Prostate gland (tissue), 2 donors: ENCODE measurements around the gene GAP43. TPM values are rescaled to one million over a fixed set of nuclear protein-coding genes. Genes with fewer than 3 reads are reported as not detected.

Experiments
- DNase-seq: peaks from one replicate; pipeline ENCODE4 v3.0.0-alpha.2; 2019; ENCODE audit warnings: low spot score
- H3K27ac ChIP-seq, 2 donors: fragments of 200-600 bp; sonication (generic); 2 replicates each; pipeline ENCODE4 v1.5.1; 2017 to 2019
- H3K27me3 ChIP-seq: fragments of 200-600 bp; sonication (generic); replicated peaks from 2 replicates; pipeline ENCODE4 v1.5.1; 2019; ENCODE audit not compliant: insufficient read depth
- H3K36me3 ChIP-seq, 2 donors: fragments of 200-600 bp; sonication (generic); 1 replicate in 1 of 2; 2 replicates in 1 of 2; pipeline versions ENCODE4 v1.5.1 to v1.8.1; 2017 to 2019
- H3K4me1 ChIP-seq: fragments of 200-600 bp; sonication (generic); replicated peaks from 2 replicates; pipeline ENCODE4 v1.5.1; 2019
- H3K4me3 ChIP-seq, 2 donors: fragments of 200-600 bp; sonication (generic); 2 replicates each; pipeline ENCODE4 v1.5.1; 2017 to 2019
- H3K9me3 ChIP-seq: fragments of 200-600 bp; sonication (generic); 2 replicates; pipeline ENCODE4 v1.5.1; 2017
- CTCF ChIP-seq, 4 experiments: fragments of 200-600 bp in 2 of 4; fragments of 450-650 bp in 2 of 4; sonication (generic) in 2 of 4; IDR thresholded peaks; 1 replicate in 3 of 4; 2 replicates in 1 of 4; pipeline ENCODE4 v1.5.1; 2016 to 2019; ENCODE audit warnings: antibody characterized with exemption in 4 of 4, mild to moderate bottlenecking in 2 of 4, moderate library complexity in 2 of 4
- POLR2A ChIP-seq: fragments of 450-650 bp; IDR thresholded peaks from one replicate; pipeline ENCODE4 v1.6.1; 2016; ENCODE audit warnings: antibody characterized with exemption, mild to moderate bottlenecking
- POLR2AphosphoS5 ChIP-seq: sonication (generic); formaldehyde crosslinking; IDR thresholded peaks from one replicate; pipeline ENCODE4 v1.6.1; 2017; ENCODE audit warnings: antibody characterized with exemption
- WGBS: methylation state at CpG from one replicate; pipeline ENCODE4 v1.1.5; 2018; 5-methylcytosine and 5-hydroxymethylcytosine counted together
- intact Hi-C: fragments of 100-400 bp; cut with DNase I; formaldehyde crosslinking; loops from one replicate; pipeline ENCODE4 v1.14.2; 2022
- total RNA-seq, 2 donors: library from RNA; depleted of rRNA; stranded (reverse); fragments of >200 nt; gene quantifications; one replicate each; pipeline ENCODE4 v1.1.0, GENCODE V29; 2016

GAP43 gene
- total RNA-seq, 2 donors from 2014 or later, result 0.74 TPM; not detected in 1

GRCh38 chr3:115652738-115653137, 29.4 kb downstream of the GAP43 start:
- TF ChIP-seq CTCF (IDR thresholded peaks at IDR 0.05) (no peak), POLR2AphosphoS5 (no peak)
- intact Hi-C loops, result no loop called here

GRCh38 chr3:115655761-115656282, 32.5 kb downstream of the GAP43 start:
- Histone ChIP-seq H3K36me3 (no peaks in the 10 kb centered on the region), H3K4me1 (no peaks in the 10 kb centered on the region), H3K27me3 (no peaks in the 10 kb centered on the region), H3K4me3 (no peak overlapping the region), H3K9me3 (no peaks in the 10 kb centered on the region), H3K27ac (no peak overlapping the region)
- intact Hi-C loops, result no loop called here
- WGBS, result 95% methylated on average over 2 of the region's 2 CpGs
- TF ChIP-seq POLR2A (no peak), POLR2AphosphoS5 (no peak), CTCF (IDR thresholded peaks at IDR 0.05) (no peak)
- no peak for DNase-seq

More at GRCh38 chr3:115652738-115653137, 29.4 kb downstream of the GAP43 start:
- Histone ChIP-seq H3K36me3 (no peaks in the 10 kb centered on the region), H3K4me3 (no peak overlapping the region), H3K4me1 (no peaks in the 10 kb centered on the region), H3K9me3 (no peaks in the 10 kb centered on the region), H3K27me3 (no peaks in the 10 kb centered on the region), H3K27ac (no peak overlapping the region)
- 79% methylated on average over 2 of the region's 2 CpGs for WGBS
- DNase-seq, result no peak

GRCh38 chr3:115657168-115657567, 33.9 kb downstream of the GAP43 start:
- no peaks in the 10 kb centered on the region for H3K27me3 ChIP-seq
- intact Hi-C loops, result no loop called here

GRCh38 chr3:115658032-115658336, 34.7 kb downstream of the GAP43 start:
- Histone ChIP-seq H3K27ac (peak overlapping the region; percentile 81 to 86), H3K27me3 (no peaks in the 10 kb centered on the region), H3K9me3 (no peaks in the 10 kb centered on the region), H3K4me3 (peak overlapping the region; percentile 57 to 65), H3K36me3 (no peaks in the 10 kb centered on the region), H3K4me1 (no peaks in the 10 kb centered on the region)
- intact Hi-C loops, result no loop called here
- WGBS, result 5% methylated on average over 3 of the region's 3 CpGs
- TF ChIP-seq POLR2A (no peak), POLR2AphosphoS5 (no peak), CTCF (IDR thresholded peaks at IDR 0.05) (no peak)
- DNase-seq, result no peak

More at GRCh38 chr3:115657168-115657567, 33.9 kb downstream of the GAP43 start:
- no peak for TF ChIP-seq POLR2A
- TF ChIP-seq POLR2AphosphoS5, result no peak
- Histone ChIP-seq H3K9me3 (no peaks in the 10 kb centered on the region), H3K36me3 (no peaks in the 10 kb centered on the region), H3K4me3 (no peak overlapping the region), H3K27ac (no peak overlapping the region), H3K4me1 (no peaks in the 10 kb centered on the region)
- DNase-seq, result no peak
- WGBS, result 83% methylated on average over 5 of the region's 5 CpGs

GRCh38 chr3:115658337-115659181, 35.2 kb downstream of the GAP43 start:
- intact Hi-C loops, result no loop called here
- H3K27me3 ChIP-seq, result no peaks in the 10 kb centered on the region
- DNase-seq, result peak; percentile 45
- no peaks in the 10 kb centered on the region for H3K36me3 ChIP-seq
- peak overlapping the region; percentile 81 to 86 for H3K27ac ChIP-seq
- H3K4me3 ChIP-seq, result peak overlapping the region; percentile 57 to 65
- 1% methylated on average over 47 of the region's 58 CpGs for WGBS
- no peaks in the 10 kb centered on the region for H3K4me1 ChIP-seq
- H3K9me3 ChIP-seq, result no peaks in the 10 kb centered on the region
- TF ChIP-seq CTCF (IDR thresholded peaks at IDR 0.05) (no peak), POLR2AphosphoS5 (peak; percentile 24), POLR2A (peak; percentile 37)
